SH-SY5Y (cell line): Measurements from ENCODE around the gene NAA40.

ENCODE experiments used
- GATA2 ChIP-seq: IDR thresholded peaks from 2 replicates; pipeline ENCODE4 v1.6.1; 2011; ENCODE audit warnings: mild to moderate bottlenecking, low read depth, low read length
- GATA3 ChIP-seq: IDR thresholded peaks from 2 replicates; pipeline ENCODE4 v1.6.1; 2011; ENCODE audit warnings: low read depth, mild to moderate bottlenecking, low read length, moderate library complexity

DNA sequence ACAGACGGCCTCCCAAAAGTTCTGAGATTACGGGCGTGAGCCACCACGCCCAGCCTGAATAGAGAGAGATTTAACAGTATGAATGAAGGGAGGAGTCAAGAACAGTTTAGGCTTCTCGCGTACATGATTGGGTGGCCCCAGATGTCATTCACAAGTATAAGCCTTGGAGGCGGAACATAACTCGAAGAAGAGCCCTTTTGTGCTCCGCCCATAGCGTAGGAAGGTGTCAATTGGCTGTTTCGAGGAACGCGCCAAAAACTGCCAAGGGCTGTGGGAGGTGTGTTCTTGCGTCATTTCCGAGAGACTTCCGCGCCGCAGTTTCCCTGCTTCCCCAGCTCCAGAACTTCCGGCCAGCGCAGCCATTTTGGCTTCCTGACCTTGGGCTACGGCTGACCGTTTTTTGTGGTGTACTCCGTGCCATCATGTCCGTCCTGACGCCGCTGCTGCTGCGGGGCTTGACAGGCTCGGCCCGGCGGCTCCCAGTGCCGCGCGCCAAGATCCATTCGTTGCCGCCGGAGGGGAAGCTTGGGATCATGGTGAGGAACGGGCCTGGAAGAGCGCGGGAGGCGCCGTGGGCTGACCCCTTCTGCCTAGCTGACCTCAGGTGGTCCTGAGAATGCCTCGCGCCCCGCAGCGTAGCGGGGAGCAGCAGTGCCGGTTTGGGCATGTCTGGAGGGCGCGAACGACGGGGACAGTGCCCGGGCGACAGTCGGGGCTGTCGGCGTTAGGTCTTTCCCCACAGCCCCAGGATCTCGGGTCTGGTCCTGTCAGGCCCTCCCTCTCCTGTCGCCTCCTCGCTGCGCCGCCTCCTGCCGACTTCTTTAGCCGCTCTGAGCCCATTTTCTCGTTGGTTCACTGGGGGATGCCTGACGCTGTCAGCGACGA is 35.7 kb downstream of the NAA40 start, which contains the start of gene COX8A:
- no peak for TF ChIP-seq GATA3
- no peak for TF ChIP-seq GATA2
